Measurements from ENCODE around the gene SPDYE9.
"Not testable (repeated sequence)": the region's sequence is repeated elsewhere in the genome, so short reads cannot be mapped to it uniquely, and the experiment has no call there.

DNA sequence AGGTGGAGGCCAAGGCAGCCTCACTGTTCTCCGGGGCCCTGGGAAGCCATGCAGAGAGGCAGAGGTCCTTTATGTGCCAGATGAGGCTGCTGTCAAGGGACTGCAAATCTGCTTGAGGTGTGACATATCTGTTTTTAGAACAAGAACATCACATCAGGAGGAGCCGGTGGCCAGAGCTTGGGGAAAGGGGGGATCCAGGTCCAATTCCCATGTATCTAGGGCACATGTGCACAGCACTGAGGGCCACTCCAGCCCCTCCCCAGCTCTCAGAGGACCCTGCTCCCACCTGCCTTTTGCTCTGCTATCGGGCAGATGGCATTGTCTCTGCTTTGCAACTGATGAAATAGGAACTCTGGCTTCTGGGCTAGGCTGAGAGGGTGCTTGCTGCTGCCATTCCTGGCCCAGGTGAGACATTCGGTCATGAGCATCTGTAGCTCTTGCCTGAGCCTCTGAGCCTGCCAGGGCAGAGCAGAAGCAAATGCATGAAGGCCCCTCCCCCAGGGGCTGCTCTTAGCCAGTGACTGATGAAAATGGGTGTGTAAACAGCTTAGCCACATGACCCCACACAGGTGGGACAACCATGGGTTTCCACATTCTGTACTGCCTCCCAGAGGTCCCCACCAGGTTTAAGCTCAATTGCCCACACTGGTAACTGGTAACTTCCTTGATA is 37.1 kb upstream of the SPDYE9 start:
- TF ChIP-seq POLR2A, POLR2AphosphoS5 (IDR thresholded peaks at IDR 0.05; ENCODE audit: low read depth, low read length): not testable (repeated sequence)

Measured in GM12892 (cell line).